Activated naive CD8-positive, alpha-beta T cell treated with anti-CD3 and anti-CD28 coated beads, Interleukin-2, amount 10 ng/mL, durations not matched to agents 7 days and 5 days (primary cell): ENCODE data around the gene PCBP3. TPM values are rescaled to one million over a fixed set of nuclear protein-coding genes. Genes with fewer than 3 reads are reported as not detected.

Source experiments
- ATAC-seq: fragments of 150-1000 bp; cut with Tn5 transposase; one replicate; pipeline ENCODE4 v1.10.0; 2021; ENCODE audit warnings: low read depth, moderate library complexity
- POLR2A ChIA-PET: fragments of 350-600 bp; sonication (Branson Sonifier 250); formaldehyde crosslinking; loops from one replicate; lab custom pipeline; 2021; ENCODE audit warnings: antibody characterized with exemption; lab: Charles Lee
- DNase-seq: peaks from one replicate; pipeline ENCODE4 v3.0.0; 2021
- H3K27ac Mint-ChIP-seq: one replicate; pipeline ENCODE4 v1.8.0; 2022; ENCODE audit warnings: mild to moderate bottlenecking, mixed read lengths
- H3K27me3 Mint-ChIP-seq: one replicate; pipeline ENCODE4 v1.8.0; 2022; ENCODE audit warnings: mild to moderate bottlenecking, moderate library complexity, mixed read lengths
- H3K36me3 Mint-ChIP-seq: one replicate; pipeline ENCODE4 v1.8.0; 2021; ENCODE audit warnings: mild to moderate bottlenecking, mixed read lengths
- H3K4me1 Mint-ChIP-seq: one replicate; pipeline ENCODE4 v1.8.0; 2021; ENCODE audit warnings: mixed read lengths
- H3K4me3 Mint-ChIP-seq: one replicate; pipeline ENCODE4 v1.8.0; 2022; ENCODE audit warnings: mild to moderate bottlenecking, moderate library complexity, mixed read lengths
- H3K9me3 Mint-ChIP-seq: one replicate; pipeline ENCODE4 v1.8.0; 2021; ENCODE audit warnings: mixed read lengths
- total RNA-seq, 2 experiments: library from RNA; stranded (reverse); gene quantifications; one replicate each; pipeline ENCODE4 v1.2.3, GENCODE V29; 2021

The PCBP3 gene
- total RNA-seq, 2 experiments from 2014 or later: 1.2 TPM; not detected in 1

GRCh38 chr21:45917241-45917640 lies 273.7 kb downstream of the PCBP3 start:
- H3K27me3 Mint-ChIP-seq: no peaks in the 10 kb centered on the region
- no peak for ATAC-seq
- H3K4me3 Mint-ChIP-seq: no peak overlapping the region
- POLR2A ChIA-PET: no interaction called here
- no peaks in the 10 kb centered on the region for H3K9me3 Mint-ChIP-seq
- H3K36me3 Mint-ChIP-seq: no peaks in the 10 kb centered on the region
- no peak for DNase-seq
- H3K4me1 Mint-ChIP-seq: no peaks in the 10 kb centered on the region
- no peak overlapping the region for H3K27ac Mint-ChIP-seq

DNA sequence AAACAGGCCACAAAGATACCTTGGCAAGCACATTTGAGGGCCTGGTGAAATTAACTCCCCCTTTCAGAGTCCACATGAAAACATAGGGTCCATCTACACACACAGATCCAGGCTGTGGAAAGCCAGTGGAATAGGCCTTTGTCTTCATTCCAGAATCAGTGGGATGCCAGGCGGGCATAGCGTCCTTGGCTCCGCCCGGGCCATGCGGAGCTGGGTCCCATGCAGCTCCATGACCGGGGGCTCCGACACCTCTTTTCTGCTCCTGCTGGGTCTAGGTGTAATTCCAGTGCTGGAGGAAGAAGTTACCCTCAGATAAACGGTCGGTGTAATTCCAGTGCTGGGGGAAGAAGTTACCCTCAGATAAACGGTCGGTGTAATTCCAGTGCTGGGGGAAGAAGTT lies 274.5 kb downstream of the PCBP3 start:
- POLR2A ChIA-PET: no interaction called here
- no peaks in the 10 kb centered on the region for H3K36me3 Mint-ChIP-seq

DNA sequence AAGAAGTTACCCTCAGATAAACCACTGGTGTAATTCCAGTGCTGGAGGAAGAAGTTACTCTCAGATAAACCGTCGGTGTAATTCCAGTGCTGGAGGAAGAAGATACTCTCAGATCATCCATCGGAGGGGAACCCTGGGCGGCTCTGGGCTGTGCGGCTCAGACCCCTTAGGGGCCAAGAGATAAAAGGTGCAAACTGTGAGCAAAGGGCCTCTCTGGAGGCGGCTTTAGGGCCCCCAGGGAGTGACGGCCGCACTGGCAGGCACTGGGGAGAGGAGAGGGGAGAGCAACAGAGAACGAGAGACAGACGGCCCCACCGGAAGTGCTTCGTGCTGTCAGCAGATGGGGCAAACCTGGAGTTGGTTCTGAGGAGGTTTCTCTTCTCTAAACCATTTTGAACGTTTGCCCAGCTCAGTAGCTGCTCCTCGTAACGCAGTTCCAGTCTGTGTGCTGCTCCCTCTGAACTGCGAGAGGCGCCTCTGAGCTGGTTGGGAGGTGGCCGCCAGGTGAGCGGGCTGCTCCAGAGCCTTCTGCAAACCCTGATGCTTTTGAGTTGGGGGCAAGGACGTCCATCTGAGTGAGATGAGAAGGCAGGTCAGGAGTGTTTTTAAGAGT lies 275.4 kb downstream of the PCBP3 start:
- POLR2A ChIA-PET: no interaction called here
- ATAC-seq: no peak
- Mint-ChIP-seq H3K4me3 (no peak overlapping the region), H3K27me3 (no peaks in the 10 kb centered on the region), H3K4me1 (no peaks in the 10 kb centered on the region), H3K9me3 (no peaks in the 10 kb centered on the region), H3K36me3 (no peaks in the 10 kb centered on the region), H3K27ac (no peak overlapping the region)
- no peak for DNase-seq

More for the DNA sequence above, 274.5 kb downstream of the PCBP3 start:
- no peak for DNase-seq
- H3K4me3 Mint-ChIP-seq: no peak overlapping the region
- H3K27me3 Mint-ChIP-seq: no peaks in the 10 kb centered on the region
- no peaks in the 10 kb centered on the region for H3K4me1 Mint-ChIP-seq
- no peaks in the 10 kb centered on the region for H3K9me3 Mint-ChIP-seq
- no peak for ATAC-seq
- no peak overlapping the region for H3K27ac Mint-ChIP-seq

GRCh38 chr21:45919593-45919992 lies 276.1 kb downstream of the PCBP3 start:
- Mint-ChIP-seq H3K4me1 (no peaks in the 10 kb centered on the region), H3K4me3 (no peak overlapping the region), H3K9me3 (no peaks in the 10 kb centered on the region), H3K36me3 (no peaks in the 10 kb centered on the region), H3K27ac (no peak overlapping the region), H3K27me3 (no peaks in the 10 kb centered on the region)
- POLR2A ChIA-PET: no interaction called here
- DNase-seq (no peak), ATAC-seq (no peak)

DNA sequence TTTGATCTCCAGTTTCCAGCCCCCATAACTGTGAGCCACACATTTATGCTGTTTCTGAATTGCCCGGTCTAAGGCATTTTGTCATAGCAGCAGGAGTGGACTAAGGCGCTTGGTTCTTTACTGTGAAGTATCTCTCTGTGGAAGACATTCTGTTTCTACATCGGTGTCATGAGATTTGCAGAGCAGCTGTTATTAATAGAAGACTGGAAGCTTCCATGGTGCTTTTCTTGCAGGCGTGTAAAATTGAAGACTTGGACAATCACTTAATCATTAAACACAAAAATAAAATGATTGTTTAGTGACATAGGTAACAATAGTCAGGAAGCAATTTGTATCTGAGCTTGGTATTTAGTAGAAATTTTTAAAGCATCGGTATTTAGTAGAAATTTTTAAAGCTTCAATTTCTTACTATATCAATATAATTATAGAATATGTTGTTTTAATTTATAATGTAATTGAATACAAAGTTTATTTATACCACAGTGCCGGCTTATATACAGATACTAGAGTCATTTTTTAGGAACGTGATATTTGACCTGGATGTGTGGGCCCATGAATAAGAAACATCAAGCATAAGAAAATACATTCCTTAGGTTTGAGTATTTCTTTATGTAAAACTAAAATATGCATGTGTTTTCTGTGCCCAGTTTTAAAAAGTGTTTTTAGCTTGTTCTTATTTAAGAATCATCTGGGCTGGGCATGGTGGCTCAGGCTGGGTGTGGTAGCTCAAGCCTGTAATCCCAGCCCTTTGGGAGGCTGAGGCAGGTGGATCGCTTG lies 277.5 kb downstream of the PCBP3 start:
- no peaks in the 10 kb centered on the region for H3K9me3 Mint-ChIP-seq
- ATAC-seq: no peak
- DNase-seq: no peak
- no peak overlapping the region for H3K4me3 Mint-ChIP-seq
- POLR2A ChIA-PET: no interaction called here
- no peaks in the 10 kb centered on the region for H3K27me3 Mint-ChIP-seq
- no peak overlapping the region for H3K27ac Mint-ChIP-seq
- no peaks in the 10 kb centered on the region for H3K36me3 Mint-ChIP-seq
- H3K4me1 Mint-ChIP-seq: no peaks in the 10 kb centered on the region

- DNase-seq (no peak), ATAC-seq (no peak)
- POLR2A ChIA-PET: no interaction called here
- Mint-ChIP-seq H3K4me1 (no peaks in the 10 kb centered on the region), H3K27ac (no peak overlapping the region), H3K36me3 (no peaks in the 10 kb centered on the region), H3K27me3 (no peaks in the 10 kb centered on the region), H3K9me3 (no peaks in the 10 kb centered on the region), H3K4me3 (no peak overlapping the region)
Observed at GRCh38 chr21:45921917-45922316, 278.4 kb downstream of the PCBP3 start.

DNA sequence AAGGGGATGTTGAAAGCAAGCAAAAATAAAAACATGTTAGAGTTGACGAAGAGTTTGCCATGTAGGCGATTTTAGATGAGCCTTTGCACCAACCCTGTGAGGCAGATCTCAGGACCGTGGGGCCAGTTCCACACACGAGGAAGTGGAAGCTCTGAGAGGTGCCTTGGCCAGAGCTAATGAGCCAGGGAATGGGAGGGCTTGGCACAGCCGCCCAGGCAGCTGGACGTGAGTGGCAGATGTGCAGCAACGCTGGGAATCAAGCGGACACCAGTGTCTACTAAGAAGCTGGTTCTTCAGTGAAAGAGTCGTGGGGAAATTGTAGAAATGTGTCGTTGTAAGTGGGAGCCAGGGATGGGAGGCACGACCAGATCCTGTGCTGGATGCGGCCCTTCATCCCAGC lies 279.1 kb downstream of the PCBP3 start:
- H3K27me3 Mint-ChIP-seq: no peaks in the 10 kb centered on the region
- POLR2A ChIA-PET: no interaction called here
- no peaks in the 10 kb centered on the region for H3K4me1 Mint-ChIP-seq
- no peaks in the 10 kb centered on the region for H3K9me3 Mint-ChIP-seq
- no peaks in the 10 kb centered on the region for H3K36me3 Mint-ChIP-seq
- ATAC-seq (no peak), DNase-seq (no peak)
- no peak overlapping the region for H3K27ac Mint-ChIP-seq
- H3K4me3 Mint-ChIP-seq: no peak overlapping the region

DNA sequence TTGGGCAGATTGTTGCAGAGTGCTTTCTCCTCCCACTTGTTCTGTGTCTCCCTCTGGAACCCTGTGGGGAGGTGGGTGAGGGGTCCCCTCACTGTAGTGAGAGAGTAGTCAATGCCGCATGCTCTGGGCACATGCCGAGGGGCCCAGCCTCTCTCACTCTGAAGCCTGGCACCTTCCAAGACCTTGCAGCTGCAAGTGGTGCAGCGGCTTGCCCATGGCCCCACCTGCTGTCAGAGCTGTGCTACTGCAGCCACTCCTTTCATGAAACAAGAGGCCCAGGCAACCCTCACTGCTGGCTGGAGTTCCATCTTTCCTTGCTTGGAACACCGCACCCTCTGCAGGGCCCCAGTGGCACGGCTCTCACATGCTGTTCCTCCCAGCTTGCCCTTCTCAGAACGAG lies 279.6 kb downstream of the PCBP3 start:
- H3K4me1 Mint-ChIP-seq: no peaks in the 10 kb centered on the region
- H3K36me3 Mint-ChIP-seq: no peaks in the 10 kb centered on the region
- H3K9me3 Mint-ChIP-seq: no peaks in the 10 kb centered on the region
- no peak overlapping the region for H3K4me3 Mint-ChIP-seq
- POLR2A ChIA-PET: no interaction called here
- ATAC-seq (no peak), DNase-seq (peak; percentile 44)
- no peak overlapping the region for H3K27ac Mint-ChIP-seq
- H3K27me3 Mint-ChIP-seq: no peaks in the 10 kb centered on the region

- no peak for DNase-seq
- Mint-ChIP-seq H3K9me3 (no peaks in the 10 kb centered on the region), H3K36me3 (no peaks in the 10 kb centered on the region), H3K4me3 (no peak overlapping the region), H3K27me3 (no peaks in the 10 kb centered on the region), H3K4me1 (no peaks in the 10 kb centered on the region), H3K27ac (no peak overlapping the region)
- no peak for ATAC-seq
- POLR2A ChIA-PET: no interaction called here
Observed at GRCh38 chr21:45926281-45926680, 282.8 kb downstream of the PCBP3 start.

DNA sequence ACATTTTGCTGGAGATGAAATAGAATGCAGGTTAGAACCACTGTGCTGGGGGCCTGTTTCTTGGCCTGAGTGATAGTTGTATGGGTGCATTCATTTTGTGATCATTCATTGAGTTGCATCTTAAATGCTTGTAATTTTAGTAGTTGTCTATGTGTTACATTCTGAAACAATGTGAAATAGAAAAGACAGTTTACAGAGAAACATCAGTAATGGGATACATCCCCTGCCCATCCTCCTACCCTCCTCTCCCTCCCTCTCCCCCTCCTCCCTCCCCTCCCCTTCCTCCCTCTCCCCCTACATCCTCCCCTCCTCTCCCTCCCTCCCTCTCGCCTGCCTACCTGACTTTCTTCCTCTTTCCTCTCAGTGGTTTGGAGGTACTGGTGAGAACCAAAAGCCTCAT lies 283.5 kb downstream of the PCBP3 start:
- H3K4me3 Mint-ChIP-seq: no peak overlapping the region
- no peak overlapping the region for H3K27ac Mint-ChIP-seq
- H3K36me3 Mint-ChIP-seq: no peaks in the 10 kb centered on the region
- ATAC-seq: no peak
- no peaks in the 10 kb centered on the region for H3K27me3 Mint-ChIP-seq
- DNase-seq: no peak
- H3K9me3 Mint-ChIP-seq: no peaks in the 10 kb centered on the region
- H3K4me1 Mint-ChIP-seq: no peaks in the 10 kb centered on the region
- POLR2A ChIA-PET: no interaction called here

DNA sequence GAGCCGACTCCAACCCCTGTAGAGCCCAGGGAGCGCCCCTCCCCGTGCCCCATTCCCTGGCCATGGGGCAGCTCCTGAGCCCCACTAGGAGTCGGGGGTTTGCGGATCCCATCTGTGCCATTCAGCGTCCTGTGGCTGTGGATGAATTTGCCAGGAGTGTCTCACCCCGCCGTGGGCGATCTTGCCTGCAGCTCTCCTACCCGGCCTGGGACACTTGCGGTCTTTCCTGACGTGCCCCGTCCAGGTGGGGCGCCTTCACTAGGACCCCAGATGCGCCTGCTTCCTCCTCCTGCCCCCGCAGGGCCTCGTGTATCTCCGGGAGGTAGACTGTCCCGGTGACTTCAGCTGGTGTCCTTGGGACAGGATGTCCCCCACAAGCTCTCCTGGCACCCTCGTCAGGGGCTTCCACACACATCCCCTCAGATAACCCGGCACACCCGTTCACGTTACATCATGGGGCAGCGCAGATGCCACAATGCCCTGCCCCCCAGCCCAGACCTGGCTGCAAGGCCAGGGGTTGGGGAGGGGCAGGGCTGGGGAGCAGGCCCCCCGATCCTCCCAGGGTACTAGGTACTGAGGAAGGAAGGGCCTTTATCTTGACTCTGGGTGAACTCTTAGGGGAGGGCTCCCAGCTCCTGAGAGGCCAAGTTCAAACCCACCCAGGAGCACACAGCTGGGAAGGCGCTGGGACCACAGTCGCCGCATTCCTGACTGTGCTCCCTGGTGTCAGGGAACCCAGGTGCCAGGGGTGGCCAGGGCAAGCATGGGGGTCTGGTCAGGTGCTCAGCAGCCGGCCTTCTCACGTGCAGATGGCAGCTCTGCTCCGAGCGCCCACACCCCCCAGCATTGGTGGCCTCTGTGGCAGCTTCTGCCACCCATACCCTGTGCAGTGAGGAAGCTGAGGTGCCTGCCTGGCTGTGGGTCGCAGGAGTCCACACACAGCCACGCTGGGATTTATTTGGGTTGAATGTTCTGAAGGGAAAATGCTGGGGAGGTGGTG lies 284.6 kb downstream of the PCBP3 start:
- Mint-ChIP-seq H3K27me3 (no peaks in the 10 kb centered on the region), H3K9me3 (no peaks in the 10 kb centered on the region), H3K4me3 (no peak overlapping the region), H3K4me1 (no peaks in the 10 kb centered on the region), H3K27ac (no peak overlapping the region), H3K36me3 (no peaks in the 10 kb centered on the region)
- no peak for DNase-seq
- ATAC-seq: no peak
- POLR2A ChIA-PET: no interaction called here

GRCh38 chr21:45929449-45929848 lies 285.9 kb downstream of the PCBP3 start:
- ATAC-seq (no peak), DNase-seq (no peak)
- Mint-ChIP-seq H3K27me3 (no peaks in the 10 kb centered on the region), H3K9me3 (no peaks in the 10 kb centered on the region), H3K4me1 (no peaks in the 10 kb centered on the region), H3K4me3 (no peak overlapping the region), H3K36me3 (no peaks in the 10 kb centered on the region), H3K27ac (no peak overlapping the region)
- POLR2A ChIA-PET: no interaction called here

DNA sequence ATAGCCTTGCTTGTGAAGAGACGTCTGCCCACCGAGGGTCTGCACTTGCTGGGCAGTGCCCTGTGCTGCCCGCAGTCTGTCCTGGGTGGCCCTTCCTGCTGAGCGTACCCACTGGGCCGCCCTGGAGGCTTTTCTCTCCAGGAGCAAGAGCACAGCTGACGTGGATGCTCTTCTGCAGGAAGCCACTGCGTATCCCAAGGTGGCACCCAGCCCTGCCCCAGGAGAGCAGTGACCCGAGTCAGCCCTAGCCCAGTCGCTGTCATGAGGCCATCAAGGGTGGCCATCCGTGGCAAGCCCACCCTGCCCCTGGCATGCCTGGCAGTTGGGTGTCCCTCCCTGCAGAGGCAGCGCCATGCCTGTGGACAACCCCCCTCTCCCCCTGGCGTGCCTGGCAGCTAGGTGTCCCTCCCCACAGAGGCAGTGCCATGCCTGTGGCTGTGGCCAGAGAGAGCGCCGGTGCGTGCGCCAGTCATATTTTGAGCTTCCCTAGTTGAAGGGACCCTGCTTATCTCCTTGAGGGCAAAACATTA lies 286.8 kb downstream of the PCBP3 start:
- ATAC-seq (no peak), DNase-seq (no peak)
- Mint-ChIP-seq H3K4me1 (no peaks in the 10 kb centered on the region), H3K27me3 (no peaks in the 10 kb centered on the region), H3K36me3 (no peaks in the 10 kb centered on the region), H3K27ac (no peak overlapping the region), H3K4me3 (no peak overlapping the region), H3K9me3 (no peaks in the 10 kb centered on the region)
- POLR2A ChIA-PET: no interaction called here
